ENCODE data around the gene KLHL25. TPM values are rescaled to one million over a fixed set of nuclear protein-coding genes. Genes with fewer than 3 reads are reported as not detected.

KLHL25 gene
- total and polyA plus RNA-seq, 2 of the 13 experiments (the other 11 are each of a cell fraction or from before 2014, with no cell fraction given): 3.7 to 8.2 TPM

GRCh38 chr15:85794598-85795336 lies at the start of gene KLHL25 (continued):
- TF ChIP-seq MEIS2 (CRISPR knock-in tag; IDR thresholded peaks at IDR 0.05) (peak; percentile 38; the same call in 1 of the 2 replicates), HDAC2 (CRISPR knock-in tag; IDR thresholded peaks at IDR 0.05) (peak; percentile 21; the same call in 1 of the 2 replicates), ZNF891 (CRISPR knock-in tag; IDR thresholded peaks at IDR 0.05) (0 out of 2 replicates have a peak, but pooled peaks have one; percentile 23), CAMTA2 (CRISPR knock-in tag; IDR thresholded peaks at IDR 0.05; ENCODE audit: borderline replicate concordance) (no peak), GTF2F1 (IDR thresholded peaks at IDR 0.05; ENCODE audit: low read length) (no peak), ARID4A (CRISPR knock-in tag; IDR thresholded peaks at IDR 0.05; ENCODE audit: borderline replicate concordance) (peak; percentile 70; the same call in 1 of the 2 replicates), ZHX2 (IDR thresholded peaks at IDR 0.05; ENCODE audit: low read depth) (no peak), ZHX2 (CRISPR knock-in tag; IDR thresholded peaks at IDR 0.05; ENCODE audit: borderline replicate concordance) (no peak), ONECUT2 (CRISPR knock-in tag; IDR thresholded peaks at IDR 0.05) (no peak), ATF2 (CRISPR knock-in tag; IDR thresholded peaks at IDR 0.05) (0 out of 2 replicates have a peak, but pooled peaks have one; percentile 16)
- TF ChIP-seq, protein P1, sequence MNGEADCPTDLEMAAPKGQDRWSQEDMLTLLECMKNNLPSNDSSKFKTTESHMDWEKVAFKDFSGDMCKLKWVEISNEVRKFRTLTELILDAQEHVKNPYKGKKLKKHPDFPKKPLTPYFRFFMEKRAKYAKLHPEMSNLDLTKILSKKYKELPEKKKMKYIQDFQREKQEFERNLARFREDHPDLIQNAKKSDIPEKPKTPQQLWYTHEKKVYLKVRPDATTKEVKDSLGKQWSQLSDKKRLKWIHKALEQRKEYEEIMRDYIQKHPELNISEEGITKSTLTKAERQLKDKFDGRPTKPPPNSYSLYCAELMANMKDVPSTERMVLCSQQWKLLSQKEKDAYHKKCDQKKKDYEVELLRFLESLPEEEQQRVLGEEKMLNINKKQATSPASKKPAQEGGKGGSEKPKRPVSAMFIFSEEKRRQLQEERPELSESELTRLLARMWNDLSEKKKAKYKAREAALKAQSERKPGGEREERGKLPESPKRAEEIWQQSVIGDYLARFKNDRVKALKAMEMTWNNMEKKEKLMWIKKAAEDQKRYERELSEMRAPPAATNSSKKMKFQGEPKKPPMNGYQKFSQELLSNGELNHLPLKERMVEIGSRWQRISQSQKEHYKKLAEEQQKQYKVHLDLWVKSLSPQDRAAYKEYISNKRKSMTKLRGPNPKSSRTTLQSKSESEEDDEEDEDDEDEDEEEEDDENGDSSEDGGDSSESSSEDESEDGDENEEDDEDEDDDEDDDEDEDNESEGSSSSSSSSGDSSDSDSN (CRISPR knock-in tag; IDR thresholded peaks at IDR 0.05): peak; percentile 67; the same call in 1 of the 2 replicates
- TF ChIP-seq, protein P2, sequence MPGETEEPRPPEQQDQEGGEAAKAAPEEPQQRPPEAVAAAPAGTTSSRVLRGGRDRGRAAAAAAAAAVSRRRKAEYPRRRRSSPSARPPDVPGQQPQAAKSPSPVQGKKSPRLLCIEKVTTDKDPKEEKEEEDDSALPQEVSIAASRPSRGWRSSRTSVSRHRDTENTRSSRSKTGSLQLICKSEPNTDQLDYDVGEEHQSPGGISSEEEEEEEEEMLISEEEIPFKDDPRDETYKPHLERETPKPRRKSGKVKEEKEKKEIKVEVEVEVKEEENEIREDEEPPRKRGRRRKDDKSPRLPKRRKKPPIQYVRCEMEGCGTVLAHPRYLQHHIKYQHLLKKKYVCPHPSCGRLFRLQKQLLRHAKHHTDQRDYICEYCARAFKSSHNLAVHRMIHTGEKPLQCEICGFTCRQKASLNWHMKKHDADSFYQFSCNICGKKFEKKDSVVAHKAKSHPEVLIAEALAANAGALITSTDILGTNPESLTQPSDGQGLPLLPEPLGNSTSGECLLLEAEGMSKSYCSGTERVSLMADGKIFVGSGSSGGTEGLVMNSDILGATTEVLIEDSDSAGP (CRISPR knock-in tag; IDR thresholded peaks at IDR 0.05; ENCODE audit: borderline replicate concordance): peak; percentile 98

Data from HepG2 (cell line).